ENCODE results near the gene CLECL1. TPM values are rescaled to one million over a fixed set of nuclear protein-coding genes. Genes with fewer than 3 reads are reported as not detected.

CLECL1 gene
- total RNA-seq (10 to 100 TPM in 6 of 7 donors, 1 to 10 TPM in 1; 6.3 to 18.1 (median 13.2) TPM), polyA plus RNA-seq (100 to 1,000 TPM in 1 of 3 donors, 10 to 100 TPM in 2; 24.2 to 103 (median 40.4) TPM)
- long read RNA-seq, donor 1, partial matches to known transcripts, result 0 of 3 reads
- long read RNA-seq, donor 1, other reads (novel, unspliced or antisense), result 0 of 3 reads
- long read RNA-seq, donor 2, transcript CLECL1-201 (2 exons, 670 nt), result major isoform, 6 of 6 reads
- long read RNA-seq, donor 2, partial matches to known transcripts, result 0 of 6 reads
- long read RNA-seq, donor 2, other reads (novel, unspliced or antisense), result 0 of 6 reads

- 52 to 64% (median 54%) methylated on average over 8 of the region's 8 CpGs for WGBS, 5 donors
- peak within 1 kb of the TSS; percentile 22 to 87 (median 80) for H3K27ac ChIP-seq
Measured at GRCh38 chr12:9732921-9733461, at the start of gene CLECL1. CLECL1 (minus strand) TSS chr12:9733097.

GRCh38 chr12:9781360-9781759 lies 48.5 kb upstream of the CLECL1 start:
- no peaks in the 10 kb centered on the region for H3K9me3 ChIP-seq
- no peak for TF ChIP-seq POLR2AphosphoS5 (IDR thresholded peaks at IDR 0.05)
- TF ChIP-seq CTCF (IDR thresholded peaks at IDR 0.05 in 8 of 11, conservative IDR thresholded peaks at IDR 0.05 in 3 of 11), result no peak
- TF ChIP-seq POLR2A (IDR thresholded peaks at IDR 0.05), result no peak
- DNase-seq, result no peak
- intact Hi-C loops (cut with DNase I; ENCODE audit: low total_unique reads), result no loop called here
- H3K27me3 ChIP-seq (replicated peaks in 1 of 7), result no peaks in the 10 kb centered on the region
- 79 to 91% (median 84%) methylated on average over 2 of the region's 2 CpGs for WGBS, 5 donors
- no peak overlapping the region for H3K4me3 ChIP-seq
- H3K27ac ChIP-seq, result no peak overlapping the region
- H3K4me1 ChIP-seq, result peaks cover 0 to 6% (median 2%) of the 10 kb centered on the region in 6 donors
- no peaks in the 10 kb centered on the region for H3K36me3 ChIP-seq

More at GRCh38 chr12:9732921-9733461, at the start of gene CLECL1:
- Histone ChIP-seq H3K36me3 (no peaks in the 10 kb centered on the region), H3K9me3 (no peaks in the 10 kb centered on the region), H3K27me3 (replicated peaks in 1 of 7) (no peaks in the 10 kb centered on the region), H3K4me1 (peaks cover 13 to 71% (median 37%) of the 10 kb centered on the region in 6 donors), H3K4me3 (peak within 1 kb of the TSS in 3 of 8 donors; percentile 3 to 43 (median 8))
- DNase-seq, result no peak
- intact Hi-C loops (cut with DNase I; ENCODE audit: low total_unique reads), result no loop called here
- no peak for TF ChIP-seq POLR2AphosphoS5 (IDR thresholded peaks at IDR 0.05)
- TF ChIP-seq POLR2A (IDR thresholded peaks at IDR 0.05), result no peak
- TF ChIP-seq CTCF (IDR thresholded peaks at IDR 0.05 in 8 of 11, conservative IDR thresholded peaks at IDR 0.05 in 3 of 11), result no peak

GRCh38 chr12:9779209-9779608 lies 46.3 kb upstream of the CLECL1 start:
- no peaks in the 10 kb centered on the region for H3K9me3 ChIP-seq
- no peaks in the 10 kb centered on the region for H3K27me3 ChIP-seq (replicated peaks in 1 of 7)
- H3K4me3 ChIP-seq, result no peak overlapping the region
- intact Hi-C loops (cut with DNase I; ENCODE audit: low total_unique reads), result no loop called here
- 63 to 76% (median 65%) methylated on average over 4 of the region's 4 CpGs for WGBS, 5 donors
- peaks cover 0 to 19% (median 7%) of the 10 kb centered on the region in 6 donors for H3K4me1 ChIP-seq
- TF ChIP-seq POLR2AphosphoS5 (IDR thresholded peaks at IDR 0.05) (no peak), CTCF (IDR thresholded peaks at IDR 0.05 in 8 of 11, conservative IDR thresholded peaks at IDR 0.05 in 3 of 11) (no peak), POLR2A (IDR thresholded peaks at IDR 0.05) (no peak)
- DNase-seq, result no peak
- H3K36me3 ChIP-seq, result no peaks in the 10 kb centered on the region
- no peak overlapping the region for H3K27ac ChIP-seq

- H3K4me1 ChIP-seq, result peaks cover 0 to 32% (median 8%) of the 10 kb centered on the region in 6 donors
- H3K27me3 ChIP-seq (replicated peaks in 1 of 7), result no peaks in the 10 kb centered on the region
- H3K36me3 ChIP-seq, result no peaks in the 10 kb centered on the region
- no peak overlapping the region for H3K27ac ChIP-seq
- H3K4me3 ChIP-seq, result no peak overlapping the region
- no peaks in the 10 kb centered on the region for H3K9me3 ChIP-seq
- DNase-seq, result no peak
- whole genome bisulfite sequencing, 5 donors, result 86 to 92% (median 89%) methylated on average over 3 of the region's 3 CpGs
- intact Hi-C loops (cut with DNase I; ENCODE audit: low total_unique reads), result no loop called here
- TF ChIP-seq POLR2AphosphoS5 (IDR thresholded peaks at IDR 0.05) (no peak), CTCF (IDR thresholded peaks at IDR 0.05 in 8 of 11, conservative IDR thresholded peaks at IDR 0.05 in 3 of 11) (no peak), POLR2A (IDR thresholded peaks at IDR 0.05) (no peak)
Measured at GRCh38 chr12:9776781-9777180, 43.9 kb upstream of the CLECL1 start.
